K562 treated with DMSO at 1 percent for 4 hours (cell line): ENCODE data around the gene CANT1. TPM values are rescaled to one million over a fixed set of nuclear protein-coding genes. Genes with fewer than 3 reads are reported as not detected.

Source experiments
- total RNA-seq: library from RNA; unstranded; fragments of 300-600 nt; gene quantifications from 2 replicates; pipeline ENCODE4 v1.2.3, GENCODE V29; 2022; ENCODE audit not compliant: insufficient read depth

CANT1 gene
- total RNA-seq = 52.5 and 58.2 TPM in 2 replicates

GRCh38 chr17:79009397-79010303 lies at the start of gene CANT1:
Gene CANT1 (minus strand): TSS chr17:79009764. CDS start chr17:78997622, 12,142 bp downstream.

GRCh38 chr17:79023886-79024771 lies 14.6 kb upstream of the CANT1 start, which contains the start of gene C1QTNF1:
Gene C1QTNF1 (plus strand): TSS chr17:79024169. CDS start chr17:79043969, 19,800 bp downstream.

GRCh38 chr17:78979780-78980623 lies 29.6 kb downstream of the CANT1 start, which contains the start of gene LGALS3BP:
Gene LGALS3BP (minus strand): TSS chr17:78979923. CDS start chr17:78977191, 2,732 bp downstream.

Other genes starting within 250 kb of the CANT1 start
- gene CYTH1, start 227.5 kb downstream of the CANT1 start, total RNA-seq = 20.7 and 32.8 TPM in 2 replicates
- gene USP36, start 168.9 kb downstream of the CANT1 start, total RNA-seq = 15.4 and 25.0 TPM in 2 replicates
- gene CEP295NL, start 106.6 kb downstream of the CANT1 start, total RNA-seq = not detected in 2 replicates
- not detected in 2 replicates for gene TIMP2, start 84.4 kb downstream of the CANT1 start, total RNA-seq
- gene LGALS3BP, start 29.8 kb downstream of the CANT1 start, total RNA-seq = 81.0 and 81.2 TPM in 2 replicates
- gene C1QTNF1, start 14.4 kb upstream of the CANT1 start, total RNA-seq = not detected in 2 replicates
- gene ENGASE, start 65.1 kb upstream of the CANT1 start, total RNA-seq = 9.0 and 12.1 TPM in 2 replicates